RPMI7951 (cell line): Measurements from ENCODE around the gene RHOD. TPM values are rescaled to one million over a fixed set of nuclear protein-coding genes. Genes with fewer than 3 reads are reported as not detected.
A peak's percentile ranks its signal among the peaks of the same experiment; 100 is the strongest.

ENCODE experiments used
- DNase-seq: peaks from one replicate; pipeline ENCODE4 v3.0.0-alpha.2; 2012; ENCODE audit warnings: low read depth
- total RNA-seq: library from RNA; depleted of rRNA; stranded (reverse); fragments of >200 nt; shearing (Covaris generic); gene quantifications from 2 replicates; pipeline ENCODE4 v1.2.3, GENCODE V29; 2014; rRNA removed

RHOD gene
- total RNA-seq = 3.1 and 3.9 TPM in 2 replicates

GRCh38 chr11:67056267-67057204 is at the start of gene RHOD:
Gene RHOD (plus strand): TSS chr11:67056847. CDS start chr11:67056903, 56 bp downstream.
- DNase-seq = no peak

GRCh38 chr11:67007126-67007525 is 49.5 kb upstream of the RHOD start:
- no peak for DNase-seq

- DNase-seq = no peak
These were observed 46.2 kb upstream of the RHOD start for GRCh38 chr11:67010296-67010905.

- DNase-seq = no peak
These were observed 43.1 kb upstream of the RHOD start for GRCh38 chr11:67013511-67014045.

- no peak for DNase-seq
These were observed 42.3 kb upstream of the RHOD start for GRCh38 chr11:67014343-67014742.

- no peak for DNase-seq
These were observed 41.6 kb upstream of the RHOD start for GRCh38 chr11:67015048-67015447.

GRCh38 chr11:67016550-67016949 is 40.1 kb upstream of the RHOD start:
- no peak for DNase-seq

- DNase-seq = no peak
These were observed 35.7 kb upstream of the RHOD start for GRCh38 chr11:67020949-67021348.

- DNase-seq = peak; percentile 61
These were observed 34.2 kb upstream of the RHOD start for GRCh38 chr11:67022341-67022933.

GRCh38 chr11:67022961-67023956 is 33.4 kb upstream of the RHOD start, which contains the start of gene SYT12:
Gene SYT12 (plus strand): TSS chr11:67023134. CDS start chr11:67030145, 7,011 bp downstream.
- no peak for DNase-seq

GRCh38 chr11:67023957-67024353 is 32.7 kb upstream of the RHOD start:
- no peak for DNase-seq

GRCh38 chr11:67024410-67024809 is 32.2 kb upstream of the RHOD start:
- peak; percentile 31 for DNase-seq

- no peak for DNase-seq
These were observed 31.7 kb upstream of the RHOD start for GRCh38 chr11:67024966-67025365.

- no peak for DNase-seq
These were observed 30.9 kb upstream of the RHOD start for GRCh38 chr11:67025750-67026149.

- no peak for DNase-seq
These were observed 29.7 kb upstream of the RHOD start for GRCh38 chr11:67026941-67027340.

GRCh38 chr11:67027483-67027930 is 29.1 kb upstream of the RHOD start:
- DNase-seq = no peak

GRCh38 chr11:67027943-67028542 is 28.6 kb upstream of the RHOD start:
- DNase-seq = peak; percentile 83

- DNase-seq = peak; percentile 59
These were observed 27.5 kb upstream of the RHOD start for GRCh38 chr11:67029146-67029545.

- no peak for DNase-seq
These were observed 25.7 kb upstream of the RHOD start for GRCh38 chr11:67030976-67031375.

- DNase-seq = peak; percentile 90
These were observed 24.7 kb upstream of the RHOD start for GRCh38 chr11:67031791-67032561.
